ENCODE results near the gene CYP51A1.
A peak's percentile ranks its signal among the peaks of the same experiment; 100 is the strongest.
"Not testable (repeated sequence)": the region's sequence is repeated elsewhere in the genome, so short reads cannot be mapped to it uniquely, and the experiment has no call there.

Gene CYP51A1

GRCh38 chr7:92134271-92135051 is at the start of gene CYP51A1:
Gene CYP51A1, minus strand, starts transcription at chr7:92134477. Its CDS starts 113 bp downstream, at chr7:92134364.
- peak; percentile 83 to 87 for DNase-seq (ENCODE audit: low read depth in 2 of 2)

GRCh38 chr7:92178928-92179924 is 44.9 kb upstream of the CYP51A1 start, which contains the start of gene LRRD1:
Gene LRRD1, minus strand, starts transcription at chr7:92179142. Its CDS starts 13,940 bp downstream, at chr7:92165202.
- DNase-seq (ENCODE audit: low read depth in 2 of 2) = peak; percentile 75 to 88

- DNase-seq (ENCODE audit: low read depth in 2 of 2) = no peak
Measured at GRCh38 chr7:92177362-92177761, 43.1 kb upstream of the CYP51A1 start.

GRCh38 chr7:92169529-92169928 is 35.3 kb upstream of the CYP51A1 start:
- DNase-seq (ENCODE audit: low read depth in 2 of 2) = not testable (repeated sequence)

- no peak for DNase-seq (ENCODE audit: low read depth in 2 of 2)
Measured at GRCh38 chr7:92161271-92161670, 27.0 kb upstream of the CYP51A1 start.

DNA sequence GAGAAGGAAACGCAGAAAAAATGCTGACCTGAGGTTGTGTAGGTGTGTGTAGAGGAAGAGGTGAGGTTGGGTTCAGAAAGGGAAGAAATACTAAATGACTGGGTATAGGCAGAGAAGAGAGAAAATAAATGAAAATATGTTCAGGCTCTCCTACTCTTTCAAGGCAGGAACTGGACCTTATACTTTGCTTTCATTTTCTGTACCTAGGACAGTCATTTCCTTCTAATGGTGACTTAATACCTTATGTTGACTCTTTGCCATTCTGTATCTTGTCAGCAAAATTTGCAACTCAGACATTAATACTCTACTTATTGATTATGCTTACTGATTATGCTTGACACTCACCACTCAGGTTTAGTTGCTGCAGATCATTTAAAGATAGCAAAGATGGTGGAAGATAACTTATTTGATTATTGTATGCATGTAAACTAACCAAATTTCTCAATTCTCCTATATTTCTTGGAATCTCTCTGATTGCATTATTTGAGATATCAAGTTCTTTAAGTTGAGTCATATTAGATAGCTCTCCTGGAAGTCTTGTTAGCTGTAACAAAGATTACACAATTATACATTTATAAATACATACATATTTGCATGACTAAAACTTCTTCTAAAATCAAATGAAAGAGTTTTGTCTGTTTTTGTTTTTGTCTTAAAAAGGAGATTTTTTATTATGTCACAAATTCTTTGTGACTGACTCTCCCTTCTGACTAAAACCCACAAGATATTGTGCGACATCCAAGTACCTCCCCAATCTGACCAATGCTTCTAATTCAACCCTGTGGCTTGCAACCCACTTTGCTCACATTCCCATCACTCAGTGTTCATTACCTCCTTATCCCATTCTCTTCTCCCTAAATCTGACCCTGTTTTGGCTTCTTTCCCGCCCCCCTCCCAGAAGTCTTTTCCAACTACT is 24.6 kb upstream of the CYP51A1 start:
- DNase-seq (ENCODE audit: low read depth in 2 of 2) = no peak

DNA sequence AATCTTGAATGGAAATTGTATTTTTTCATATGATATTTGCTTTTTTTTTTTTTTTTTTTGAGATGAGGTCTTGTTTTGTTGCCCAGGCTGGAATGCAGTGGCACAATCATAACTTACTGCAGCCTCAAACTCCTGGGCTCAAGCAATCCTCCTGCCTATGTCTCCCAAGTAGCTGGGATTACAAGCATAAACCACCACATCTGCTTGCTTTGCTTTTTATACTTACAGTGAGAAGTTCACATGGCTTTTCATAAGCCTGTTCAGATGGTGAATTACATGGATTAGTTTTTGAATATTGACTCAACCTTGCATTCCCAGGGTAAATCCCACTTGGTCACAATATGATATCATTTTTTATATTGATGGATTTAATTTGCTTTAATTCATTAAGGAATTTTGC is 22.7 kb upstream of the CYP51A1 start:
- DNase-seq (ENCODE audit: low read depth in 2 of 2) = no peak

DNA sequence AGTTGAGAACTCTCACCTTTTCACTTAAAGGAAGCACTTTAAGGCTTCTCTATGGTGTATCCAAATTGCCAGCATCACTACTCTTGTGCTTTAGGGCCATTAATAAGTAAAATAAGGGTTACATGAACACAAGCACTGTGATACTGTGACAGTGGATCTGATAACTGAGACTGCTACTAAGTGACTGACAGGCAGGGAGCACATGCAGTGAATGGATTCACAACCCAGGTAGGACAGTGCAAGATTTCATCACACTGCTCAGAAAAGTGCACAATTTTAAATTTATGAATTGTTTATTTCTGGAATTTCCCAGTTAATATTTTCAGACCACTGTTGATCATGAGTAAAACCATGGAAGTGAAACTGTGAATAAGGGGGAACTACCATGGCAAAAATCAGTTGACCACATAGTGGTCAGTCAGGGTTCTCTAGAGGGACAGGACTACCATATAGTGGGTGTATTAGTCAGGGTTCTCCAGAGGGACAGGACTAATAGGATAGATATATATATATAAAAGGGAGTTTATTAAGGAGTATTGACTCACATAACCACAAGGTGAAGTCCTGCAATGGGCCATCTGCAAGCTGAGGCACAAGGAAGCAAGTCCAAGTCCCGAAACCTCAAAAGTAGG is 20.9 kb upstream of the CYP51A1 start:
- no peak for DNase-seq (ENCODE audit: low read depth in 2 of 2)

GRCh38 chr7:92150450-92151017 is 16.3 kb upstream of the CYP51A1 start:
- DNase-seq (ENCODE audit: low read depth in 2 of 2) = no peak

GRCh38 chr7:92149736-92150239 is 15.5 kb upstream of the CYP51A1 start:
- DNase-seq (ENCODE audit: low read depth in 2 of 2) = no peak

- not testable (repeated sequence) for DNase-seq (ENCODE audit: low read depth in 2 of 2)
Measured at GRCh38 chr7:92143192-92143880, 9.1 kb upstream of the CYP51A1 start.

DNA sequence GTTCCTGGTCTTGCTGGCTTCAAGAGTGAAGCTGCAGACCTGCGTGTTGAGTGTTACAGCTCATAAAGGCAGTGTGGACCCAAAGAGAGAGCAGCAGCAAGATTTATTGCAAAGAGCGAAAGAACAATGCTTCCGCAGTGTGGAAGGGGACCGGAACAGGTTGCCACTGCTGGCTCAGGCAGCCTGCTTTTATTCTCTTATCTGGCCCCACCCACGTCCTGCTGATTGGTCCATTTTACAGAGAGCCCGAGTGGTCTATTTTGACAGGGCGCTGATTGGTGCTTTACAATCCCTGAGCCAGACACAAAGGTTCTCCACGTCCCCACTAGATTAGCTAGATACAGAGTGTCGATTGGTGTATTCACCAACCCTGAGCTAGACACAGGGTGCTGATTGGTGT is 8.5 kb upstream of the CYP51A1 start:
- DNase-seq (ENCODE audit: low read depth in 2 of 2) = not testable (repeated sequence)

DNA sequence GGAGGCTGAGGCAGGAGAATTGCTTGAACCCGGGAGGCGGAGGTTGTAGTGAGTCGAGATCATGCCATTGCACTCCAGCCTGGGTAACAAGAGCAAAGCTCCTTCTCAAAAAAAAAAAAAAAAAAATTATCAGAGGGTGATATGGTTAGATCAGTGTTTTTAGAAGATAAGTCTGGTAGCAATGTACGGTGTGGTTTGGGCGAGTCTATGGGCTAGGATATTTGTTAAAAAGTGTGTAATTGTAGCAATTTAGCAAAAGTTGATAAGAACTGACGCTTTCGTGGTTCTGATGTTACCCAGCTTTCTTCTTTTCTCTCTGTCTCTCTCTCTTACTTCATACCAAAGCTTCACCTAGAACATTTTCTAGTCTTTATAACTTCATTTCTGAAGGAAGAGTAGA is 6.9 kb upstream of the CYP51A1 start:
- no peak for DNase-seq (ENCODE audit: low read depth in 2 of 2)

- no peak for DNase-seq (ENCODE audit: low read depth in 2 of 2)
Measured at GRCh38 chr7:92137557-92137956, 3.3 kb upstream of the CYP51A1 start.

GRCh38 chr7:92135052-92135889 is 994 bp upstream of the CYP51A1 start:
- DNase-seq (ENCODE audit: low read depth in 2 of 2) = no peak

GRCh38 chr7:92133737-92134270 is 473 bp downstream of the CYP51A1 start:
- peak; percentile 41 to 52 for DNase-seq (ENCODE audit: low read depth in 2 of 2)

GRCh38 chr7:92133133-92133736 is 1.0 kb downstream of the CYP51A1 start:
- no peak for DNase-seq (ENCODE audit: low read depth in 2 of 2)

DNA sequence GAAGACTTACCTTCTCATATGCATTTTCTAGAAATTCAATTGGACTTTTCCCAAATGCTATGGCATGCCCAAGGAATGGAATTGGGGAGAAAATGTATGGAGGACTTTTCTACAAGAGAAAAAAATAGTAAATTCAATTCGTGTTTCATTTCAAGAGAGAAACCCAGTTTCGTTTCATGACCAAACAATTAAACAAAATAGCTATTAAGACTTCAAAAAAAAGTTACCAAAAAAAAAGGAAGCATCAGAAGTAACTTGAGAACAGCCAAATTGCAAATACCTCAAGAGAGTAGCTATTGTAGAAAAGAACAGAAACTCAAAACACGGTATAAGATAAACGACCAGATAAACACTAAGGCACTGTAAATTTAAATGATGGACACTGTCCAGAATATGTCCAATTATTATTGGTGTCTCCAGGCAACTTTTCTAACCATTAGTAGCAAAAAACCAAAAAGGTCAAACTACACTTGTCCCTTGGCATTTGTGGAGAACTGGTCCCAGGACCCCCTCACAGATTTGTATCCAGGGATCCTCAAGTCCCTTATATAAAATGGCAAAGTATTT is 2.4 kb downstream of the CYP51A1 start:
- no peak for DNase-seq (ENCODE audit: low read depth in 2 of 2)

Data from stimulated activated CD4-positive, alpha-beta T cell treated with anti-CD3 and anti-CD28 coated beads, Interleukin-15, amount 100 ng/mL, for 48 hours (primary cell).